Thyroid gland (tissue), 4 donors: Measurements from ENCODE around the gene CD99L2. TPM values are rescaled to one million over a fixed set of nuclear protein-coding genes. Genes with fewer than 3 reads are reported as not detected.

ENCODE experiments used
- DNase-seq, 2 donors: peaks; one replicate each; pipeline ENCODE4 v3.0.0-alpha.2; 2019
- H3K27ac ChIP-seq, 3 donors: fragments of 200-600 bp; sonication (generic); 1 replicate in 2 of 3; 2 replicates in 1 of 3; pipeline ENCODE4 v1.5.1; 2016 to 2019; ENCODE audit warnings: mild to moderate bottlenecking in 1 of 3, moderate library complexity in 1 of 3
- H3K27me3 ChIP-seq: fragments of 200-600 bp; sonication (generic); one replicate; pipeline ENCODE4 v1.5.1; 2019
- H3K36me3 ChIP-seq, 2 donors: fragments of 200-600 bp; sonication (generic); one replicate each; pipeline ENCODE4 v1.5.1; 2016 to 2019
- H3K4me1 ChIP-seq, 2 donors: fragments of 200-600 bp; sonication (generic); one replicate each; pipeline ENCODE4 v1.5.1; 2017 to 2019
- H3K4me3 ChIP-seq, 3 donors: fragments of 200-600 bp; sonication (generic); replicated peaks in 1 of 3; 1 replicate in 2 of 3; 2 replicates in 1 of 3; pipeline ENCODE4 v1.5.1; 2016; ENCODE audit warnings: mild to moderate bottlenecking in 1 of 3
- H3K9me3 ChIP-seq: fragments of 200-600 bp; sonication (generic); one replicate; pipeline ENCODE4 v1.5.1; 2017
- CTCF ChIP-seq, 6 experiments: fragments of 200-600 bp in 3 of 6; fragments of 450-650 bp in 3 of 6; sonication (generic) in 3 of 6; IDR thresholded peaks; one replicate each; pipeline ENCODE4 v1.5.1; 2016 to 2019; ENCODE audit warnings: antibody characterized with exemption in 6 of 6, mild to moderate bottlenecking in 2 of 6, inconsistent platforms in 1 of 6, moderate library complexity in 1 of 6
- POLR2A ChIP-seq, 2 donors: fragments of 450-650 bp; IDR thresholded peaks; one replicate each; pipeline ENCODE4 v1.6.1; 2017; ENCODE audit warnings: antibody characterized with exemption in 2 of 2, mild to moderate bottlenecking in 2 of 2, moderate library complexity in 1 of 2
- WGBS, 2 donors: methylation state at CpG; one replicate each; pipeline ENCODE4 v1.1.5; 2017; 5-methylcytosine and 5-hydroxymethylcytosine counted together
- intact Hi-C: fragments of 100-400 bp; cut with DNase I; formaldehyde crosslinking; loops from one replicate; pipeline ENCODE4 v1.15.1; 2023
- total RNA-seq, 4 donors: library from RNA; depleted of rRNA; stranded (reverse); fragments of >200 nt; gene quantifications; one replicate each; pipeline ENCODE4 v1.2.3, GENCODE V29; 2016

Gene CD99L2
- total RNA-seq, 4 donors from 2014 or later, result 26.4 to 39.1 (median 31.2) TPM

GRCh38 chrX:150719621-150720020 is 178.8 kb downstream of the CD99L2 start:
- Histone ChIP-seq H3K4me3 (no peak overlapping the region), H3K36me3 (no peaks in the 10 kb centered on the region), H3K4me1 (no peaks in the 10 kb centered on the region), H3K9me3 (no peaks in the 10 kb centered on the region), H3K27ac (no peak overlapping the region), H3K27me3 (no peaks in the 10 kb centered on the region)
- 90 to 93% methylated on average over 4 of the region's 4 CpGs for WGBS, 2 donors
- intact Hi-C loops, result no loop called here
- TF ChIP-seq CTCF (IDR thresholded peaks at IDR 0.05), result no peak
- TF ChIP-seq POLR2A (IDR thresholded peaks at IDR 0.05), result no peak
- DNase-seq, result no peak

Other genes starting within 250 kb of the CD99L2 start
- gene MTMR1, start 205.3 kb downstream of the CD99L2 start, total RNA-seq, result 10 to 100 TPM; 17.6 to 28.4 (median 24.6) TPM
- gene HMGB3, start 84.7 kb upstream of the CD99L2 start, total RNA-seq, result 1 to 10 TPM; 5.6 to 9.1 (median 8.4) TPM